Neuronal stem cell (in vitro differentiated cells): ENCODE measurements around the gene ACACB.

Source experiments
- DNase-seq: peaks from one replicate; pipeline ENCODE4 v3.0.0-alpha.2; 2013; ENCODE audit warnings: low spot score
- H2AFZ ChIP-seq: one replicate; pipeline ENCODE4 v1.6.1; 2013; ENCODE audit warnings: mild to moderate bottlenecking, low read length, inconsistent platforms
- H2AK5ac ChIP-seq: 2 replicates; pipeline ENCODE4 v1.6.1; 2013; ENCODE audit warnings: low read depth, mild to moderate bottlenecking, inconsistent platforms, low read length, moderate library complexity, mixed read lengths
- H2BK120ac ChIP-seq: 2 replicates; pipeline ENCODE4 v1.6.1; 2013; ENCODE audit warnings: low read depth, mild to moderate bottlenecking, inconsistent platforms, low read length, moderate library complexity, mixed read lengths
- H2BK12ac ChIP-seq: one replicate; pipeline ENCODE4 v1.6.1; 2013; ENCODE audit warnings: low read length, inconsistent platforms
- H2BK15ac ChIP-seq: 2 replicates; pipeline ENCODE4 v1.6.1; 2013; ENCODE audit warnings: mild to moderate bottlenecking, low read length, inconsistent platforms, mixed read lengths
- H2BK5ac ChIP-seq: one replicate; pipeline ENCODE4 v1.6.1; 2013; ENCODE audit warnings: inconsistent platforms, mild to moderate bottlenecking, low read length, moderate library complexity
- H3K14ac ChIP-seq: one replicate; pipeline ENCODE4 v1.6.1; 2013; ENCODE audit warnings: low read length, inconsistent platforms
- H3K18ac ChIP-seq: 2 replicates; pipeline ENCODE4 v1.6.1; 2013; ENCODE audit warnings: low read length, inconsistent platforms
- H3K23ac ChIP-seq: 2 replicates; pipeline ENCODE4 v1.6.1; 2013; ENCODE audit warnings: low read depth, mild to moderate bottlenecking, mixed read lengths, low read length, inconsistent platforms; ENCODE audit not compliant: poor library complexity
- H3K27ac ChIP-seq: replicated peaks from 3 replicates; pipeline ENCODE4 v1.5.1; 2013; ENCODE audit warnings: low read length, inconsistent platforms
- H3K27me3 ChIP-seq, 3 experiments: 2 replicates each; pipeline ENCODE4 v1.6.1; 2013; ENCODE audit warnings: low read length in 3 of 3, mild to moderate bottlenecking in 2 of 3, inconsistent platforms in 1 of 3, low read depth in 1 of 3, mixed read lengths in 1 of 3, moderate library complexity in 1 of 3; ENCODE audit not compliant: control insufficient read depth in 3 of 3, insufficient read depth in 3 of 3
- H3K36me3 ChIP-seq, 2 donors: replicated peaks in 1 of 2; 2 replicates each; pipeline ENCODE4 v1.6.1; 2013; ENCODE audit warnings: low read length in 2 of 2; ENCODE audit not compliant: control insufficient read depth in 2 of 2, insufficient read depth in 2 of 2
- H3K4ac ChIP-seq: 2 replicates; pipeline ENCODE4 v1.6.1; 2013; ENCODE audit warnings: inconsistent platforms, mild to moderate bottlenecking, low read length, moderate library complexity
- H3K4me1 ChIP-seq, 2 donors: 1 replicate in 1 of 2; 2 replicates in 1 of 2; pipeline ENCODE4 v1.6.1; 2013; ENCODE audit warnings: low read length in 2 of 2, low read depth in 1 of 2; ENCODE audit not compliant: control insufficient read depth in 2 of 2, insufficient read depth in 1 of 2
- H3K4me2 ChIP-seq: one replicate; pipeline ENCODE4 v1.6.1; 2013; ENCODE audit warnings: mild to moderate bottlenecking, low read length, inconsistent platforms; ENCODE audit not compliant: insufficient read depth, poor library complexity, severe bottlenecking
- H3K4me3 ChIP-seq, 2 donors: 2 replicates each; pipeline ENCODE4 v1.5.1; 2013; ENCODE audit warnings: low read length in 2 of 2, mild to moderate bottlenecking in 2 of 2, inconsistent platforms in 1 of 2, moderate library complexity in 1 of 2
- H3K79me1 ChIP-seq: one replicate; pipeline ENCODE4 v1.6.1; 2013; ENCODE audit warnings: low read depth, mild to moderate bottlenecking, inconsistent platforms, low read length, moderate library complexity
- H3K9ac ChIP-seq: one replicate; pipeline ENCODE4 v1.6.1; 2013; ENCODE audit warnings: mild to moderate bottlenecking, low read depth, low read length, inconsistent platforms; ENCODE audit not compliant: poor library complexity
- H3K9me3 ChIP-seq, 2 donors: replicated peaks in 1 of 2; 2 replicates each; pipeline versions ENCODE3 to v1.6.1; 2013; ENCODE audit warnings: low read length in 2 of 2, mild to moderate bottlenecking in 2 of 2, inconsistent platforms in 1 of 2, low read depth in 1 of 2, mixed read lengths in 1 of 2, moderate library complexity in 1 of 2; ENCODE audit not compliant: control insufficient read depth in 2 of 2, insufficient read depth in 1 of 2
- H4K8ac ChIP-seq: one replicate; pipeline ENCODE4 v1.6.1; 2013; ENCODE audit warnings: low read depth, mild to moderate bottlenecking, inconsistent platforms, low read length, moderate library complexity
- H4K91ac ChIP-seq: one replicate; pipeline ENCODE4 v1.6.1; 2013; ENCODE audit warnings: low read length, low read depth, mild to moderate bottlenecking, inconsistent platforms; ENCODE audit not compliant: poor library complexity
- WGBS, 2 donors: extraction: QIAGEN DNeasy Blood & Tissue Kit; methylation state at CpG; one replicate each; pipeline ENCODE4 v1.1.7; 2013; ENCODE audit warnings: missing lambda C conversion rate in 2 of 2, mixed read lengths in 1 of 2; ENCODE audit not compliant: insufficient read length in 2 of 2, insufficient replicate concordance in 1 of 2; ENCODE audit errors: extremely low coverage in 2 of 2; 5-methylcytosine and 5-hydroxymethylcytosine counted together

ACACB gene

GRCh38 chr12:109160873-109161272 is 44.5 kb downstream of the ACACB start:
- no peaks in the 10 kb centered on the region for H3K4me1 ChIP-seq
- no peak overlapping the region for H3K27ac ChIP-seq
- H2BK120ac ChIP-seq, result no peak overlapping the region
- H2BK12ac ChIP-seq, result no peak overlapping the region
- no peak overlapping the region for H2BK15ac ChIP-seq
- no peaks in the 10 kb centered on the region for H3K27me3 ChIP-seq
- H3K9me3 ChIP-seq, result no peaks in the 10 kb centered on the region
- DNase-seq, result no peak
- no peak overlapping the region for H2AFZ ChIP-seq
- H3K9ac ChIP-seq, result no peak overlapping the region
- H3K4ac ChIP-seq, result no peak overlapping the region
- H3K36me3 ChIP-seq, result no peaks in the 10 kb centered on the region
- whole genome bisulfite sequencing, 2 donors, result no CpG with 5 or more reads among the region's 4 CpGs
- no peak overlapping the region for H3K23ac ChIP-seq
- H3K14ac ChIP-seq, result no peak overlapping the region
- no peak overlapping the region for H3K4me2 ChIP-seq
- H4K8ac ChIP-seq, result no peak overlapping the region
- no peak overlapping the region for H3K4me3 ChIP-seq
- H2BK5ac ChIP-seq, result no peak overlapping the region
- no peak overlapping the region for H3K18ac ChIP-seq
- H3K79me1 ChIP-seq, result no peaks in the 10 kb centered on the region
- H2AK5ac ChIP-seq, result no peak overlapping the region
- H4K91ac ChIP-seq, result no peak overlapping the region

GRCh38 chr12:109162551-109162950 is 46.2 kb downstream of the ACACB start:
- no peak overlapping the region for H4K8ac ChIP-seq
- H3K27ac ChIP-seq, result no peak overlapping the region
- H2BK12ac ChIP-seq, result no peak overlapping the region
- H3K9ac ChIP-seq, result no peak overlapping the region
- no peak overlapping the region for H3K14ac ChIP-seq
- no peak for DNase-seq
- no peak overlapping the region for H3K4ac ChIP-seq
- no peak overlapping the region for H3K4me2 ChIP-seq
- no peak overlapping the region for H2BK120ac ChIP-seq
- no peaks in the 10 kb centered on the region for H3K27me3 ChIP-seq
- no peak overlapping the region for H2BK15ac ChIP-seq
- no peak overlapping the region for H3K18ac ChIP-seq
- H3K23ac ChIP-seq, result no peak overlapping the region
- no peaks in the 10 kb centered on the region for H3K79me1 ChIP-seq
- no peaks in the 10 kb centered on the region for H3K36me3 ChIP-seq
- no CpG with 5 or more reads among the region's 5 CpGs for WGBS, 2 donors
- no peak overlapping the region for H4K91ac ChIP-seq
- no peak overlapping the region for H3K4me3 ChIP-seq
- H3K4me1 ChIP-seq, result no peaks in the 10 kb centered on the region
- H2BK5ac ChIP-seq, result no peak overlapping the region
- no peaks in the 10 kb centered on the region for H3K9me3 ChIP-seq
- H2AFZ ChIP-seq, result no peak overlapping the region
- no peak overlapping the region for H2AK5ac ChIP-seq

GRCh38 chr12:109163167-109163566 is 46.8 kb downstream of the ACACB start:
- Histone ChIP-seq H2BK15ac (no peak overlapping the region), H2AK5ac (no peak overlapping the region), H3K79me1 (no peaks in the 10 kb centered on the region), H3K4me1 (no peaks in the 10 kb centered on the region), H3K9me3 (no peaks in the 10 kb centered on the region), H2BK120ac (no peak overlapping the region), H4K8ac (no peak overlapping the region), H4K91ac (no peak overlapping the region), H3K4me3 (no peak overlapping the region), H3K18ac (no peak overlapping the region), H2AFZ (no peak overlapping the region), H2BK12ac (no peak overlapping the region), H3K27ac (no peak overlapping the region), H3K36me3 (peaks cover 0 to 3% of the 10 kb centered on the region in 2 donors), H3K4me2 (no peak overlapping the region), H3K14ac (no peak overlapping the region), H2BK5ac (no peak overlapping the region), H3K27me3 (no peaks in the 10 kb centered on the region), H3K23ac (no peak overlapping the region), H3K9ac (no peak overlapping the region), H3K4ac (no peak overlapping the region)
- DNase-seq, result no peak
- WGBS, 2 donors, result no CpG with 5 or more reads among the region's 6 CpGs

GRCh38 chr12:109165599-109165998 is 49.2 kb downstream of the ACACB start:
- H3K9ac ChIP-seq, result no peak overlapping the region
- no peaks in the 10 kb centered on the region for H3K9me3 ChIP-seq
- no peak overlapping the region for H2AK5ac ChIP-seq
- no peak overlapping the region for H3K4ac ChIP-seq
- H3K36me3 ChIP-seq, result peaks cover 0 to 9% of the 10 kb centered on the region in 2 donors
- no peak overlapping the region for H2BK12ac ChIP-seq
- no peak overlapping the region for H4K8ac ChIP-seq
- no peak overlapping the region for H3K18ac ChIP-seq
- no peak overlapping the region for H2BK5ac ChIP-seq
- H3K4me1 ChIP-seq, result peaks cover 0 to 1% of the 10 kb centered on the region in 2 donors
- no peak overlapping the region for H2BK120ac ChIP-seq
- H2AFZ ChIP-seq, result no peak overlapping the region
- no peak overlapping the region for H2BK15ac ChIP-seq
- no peaks in the 10 kb centered on the region for H3K79me1 ChIP-seq
- no peak overlapping the region for H4K91ac ChIP-seq
- H3K4me3 ChIP-seq, result no peak overlapping the region
- no peak overlapping the region for H3K23ac ChIP-seq
- WGBS, 2 donors, result no CpG with 5 or more reads among the region's 1 CpG
- H3K27ac ChIP-seq, result no peak overlapping the region
- DNase-seq, result no peak
- H3K14ac ChIP-seq, result no peak overlapping the region
- H3K27me3 ChIP-seq, result no peaks in the 10 kb centered on the region
- H3K4me2 ChIP-seq, result no peak overlapping the region
